HCT116 (cell line): ENCODE measurements around the gene SPACA6. TPM values are rescaled to one million over a fixed set of nuclear protein-coding genes. Genes with fewer than 3 reads are reported as not detected.

Source experiments
- ATAC-seq: fragments of 200-7000 bp; cut with Tn5 transposase; 2 replicates; pipeline ENCODE4 v1.9.1; 2020; ENCODE audit warnings: mild to moderate bottlenecking, moderate library complexity
- BruUV-seq: library from RNA; stranded (reverse); fragments of 400-500 nt; replicated peaks from 2 replicates; lab custom pipeline; 2021; lab: Mats Ljungman, UMichigan
- CTCF ChIA-PET: fragments of 300-600 bp; sonication (Branson Sonifier 250); formaldehyde crosslinking; loops from one replicate; lab custom pipeline; 2021; ENCODE audit warnings: antibody characterized with exemption; lab: Charles Lee
- POLR2A ChIA-PET: fragments of 300-600, 350-600 bp; sonication (Branson Sonifier 250); formaldehyde crosslinking; loops from one replicate; lab custom pipeline; 2021; ENCODE audit warnings: antibody characterized with exemption; lab: Charles Lee
- RAD21 ChIA-PET, 2 experiments: fragments of 300-600 bp; sonication (Branson Sonifier 250); formaldehyde crosslinking; loops; one replicate each; lab custom pipeline; 2023; ENCODE audit warnings: low total read pairs in 2 of 2; ENCODE audit not compliant: uncharacterized antibody in 2 of 2, unreplicated experiment in 2 of 2, low non-redundant PET in 1 of 2; lab: Charles Lee
- DNase-seq: peaks from one replicate; pipeline ENCODE4 v3.0.0-alpha.2; 2010; ENCODE audit warnings: low read depth, low spot score
- H2AFZ ChIP-seq: fragments of 200-600 bp; shearing (Covaris generic), sonication (generic); 2 replicates; pipeline ENCODE4 v1.6.1; 2017; ENCODE audit warnings: low read depth, mixed run types, mixed read lengths, antibody characterized with exemption, low read length; ENCODE audit not compliant: poor library complexity, severe bottlenecking
- H3K27ac ChIP-seq: 2 replicates; pipeline ENCODE4 v1.5.1; 2012; ENCODE audit warnings: low read depth, low read length
- H3K27me3 ChIP-seq: fragments of 200-600 bp; sonication (generic); 2 replicates; pipeline ENCODE4 v1.6.1; 2016; ENCODE audit warnings: mixed run types, low read length, mixed read lengths; ENCODE audit not compliant: insufficient read depth
- H3K36me3 ChIP-seq, 2 experiments: fragments of 200-500 bp in 1 of 2; fragments of 200-600 bp in 1 of 2; sonication (Bioruptor generic) in 1 of 2; sonication (generic) in 1 of 2; 2 replicates each; pipeline versions ENCODE4 v1.5.1 to v1.6.1; 2014 to 2016; ENCODE audit warnings: low read length in 2 of 2, inconsistent platforms in 1 of 2, mixed read lengths in 1 of 2, mixed run types in 1 of 2; ENCODE audit not compliant: insufficient read depth in 2 of 2, control insufficient read depth in 1 of 2
- H3K4me1 ChIP-seq, 2 experiments: fragments of 200-600 bp in 1 of 2; sonication (generic) in 1 of 2; 2 replicates each; pipeline versions ENCODE4 v1.5.1 to v1.6.1; 2012 to 2017; ENCODE audit warnings: low read length in 2 of 2, inconsistent platforms in 1 of 2, mild to moderate bottlenecking in 1 of 2, mixed read lengths in 1 of 2, mixed run types in 1 of 2, moderate library complexity in 1 of 2; ENCODE audit not compliant: insufficient read depth in 2 of 2, control insufficient read depth in 1 of 2
- H3K4me2 ChIP-seq: fragments of 200-600 bp; sonication (generic); 2 replicates; pipeline ENCODE4 v1.6.1; 2017; ENCODE audit warnings: mixed run types, low read length, mixed read lengths
- H3K4me3 ChIP-seq, 2 experiments: fragments of 200-600 bp in 1 of 2; sonication (generic) in 1 of 2; replicated peaks in 1 of 2; 2 replicates each; pipeline ENCODE4 v1.5.1; 2011 to 2016; ENCODE audit warnings: low read length in 2 of 2, control low read depth in 1 of 2, low read depth in 1 of 2, mild to moderate bottlenecking in 1 of 2, mixed read lengths in 1 of 2, mixed run types in 1 of 2
- H3K79me2 ChIP-seq: fragments of 200-600 bp; sonication (generic); 2 replicates; pipeline ENCODE4 v1.6.1; 2017; ENCODE audit warnings: mild to moderate bottlenecking, mixed run types, low read length, moderate library complexity, mixed read lengths; ENCODE audit not compliant: insufficient read depth
- H3K9ac ChIP-seq: fragments of 200-600 bp; sonication (generic); 2 replicates; pipeline ENCODE4 v1.6.1; 2016; ENCODE audit warnings: low read length, mixed read lengths
- H3K9me2 ChIP-seq: fragments of 200-600 bp; sonication (generic), shearing (Covaris generic); 2 replicates; pipeline ENCODE4 v1.6.1; 2017; ENCODE audit warnings: mixed run types, mild to moderate bottlenecking, moderate library complexity; ENCODE audit not compliant: insufficient read depth
- H3K9me3 ChIP-seq, 2 experiments: fragments of 200-500 bp in 1 of 2; fragments of 200-600 bp in 1 of 2; sonication (Bioruptor generic) in 1 of 2; sonication (generic) in 1 of 2; 2 replicates each; pipeline ENCODE4 v1.6.1; 2014 to 2017; ENCODE audit warnings: low read length in 2 of 2, mixed read lengths in 2 of 2, inconsistent platforms in 1 of 2, low read depth in 1 of 2, mild to moderate bottlenecking in 1 of 2, mixed run types in 1 of 2, moderate library complexity in 1 of 2; ENCODE audit not compliant: control insufficient read depth in 1 of 2, insufficient read depth in 1 of 2
- H4K20me1 ChIP-seq: fragments of 200-600 bp; sonication (generic), shearing (Covaris generic); 2 replicates; pipeline ENCODE4 v1.6.1; 2017; ENCODE audit warnings: mixed run types, mild to moderate bottlenecking, moderate library complexity; ENCODE audit not compliant: insufficient read depth
- ATF3 ChIP-seq: IDR thresholded peaks from 2 replicates; pipeline ENCODE4 v1.6.1; 2012
- CBX3 ChIP-seq: IDR thresholded peaks from 2 replicates; pipeline ENCODE4 v1.6.1; 2012; ENCODE audit warnings: low read depth
- CEBPB ChIP-seq: IDR thresholded peaks from 2 replicates; pipeline ENCODE4 v1.6.1; 2012; ENCODE audit warnings: low read depth
- EGR1 ChIP-seq: IDR thresholded peaks from 2 replicates; pipeline ENCODE4 v1.6.1; 2012; ENCODE audit warnings: low read depth
- EZH2 ChIP-seq: fragments of 200-600 bp; sonication (generic); IDR thresholded peaks from 2 replicates; pipeline ENCODE4 v1.6.1; 2017; ENCODE audit warnings: antibody characterized with exemption, mixed run types
- FOSL1 ChIP-seq: IDR thresholded peaks from 2 replicates; pipeline ENCODE4 v1.6.1; 2012; ENCODE audit warnings: low read depth
- JUND ChIP-seq: IDR thresholded peaks from 2 replicates; pipeline ENCODE4 v1.6.1; 2012
- MAX ChIP-seq: IDR thresholded peaks from 2 replicates; pipeline ENCODE4 v1.6.1; 2012
- SIN3A ChIP-seq: IDR thresholded peaks from 2 replicates; pipeline ENCODE4 v1.6.1; 2012; ENCODE audit warnings: low read depth
- SRF ChIP-seq: IDR thresholded peaks from 2 replicates; pipeline ENCODE4 v1.6.1; 2012; ENCODE audit warnings: low read depth
- TCF7L2 ChIP-seq: IDR thresholded peaks from 2 replicates; pipeline ENCODE4 v1.7.0; 2011; ENCODE audit warnings: borderline replicate concordance, inconsistent platforms; ENCODE audit not compliant: insufficient read depth, insufficient read length; ENCODE audit errors: extremely low read depth
- YY1 ChIP-seq: IDR thresholded peaks from 2 replicates; pipeline ENCODE4 v1.6.1; 2011; ENCODE audit warnings: low read length, low read depth, moderate library complexity, mild to moderate bottlenecking; ENCODE audit not compliant: insufficient replicate concordance; ENCODE audit errors: extremely low read depth
- ZBTB33 ChIP-seq: IDR thresholded peaks from 2 replicates; pipeline ENCODE4 v1.6.1; 2011; ENCODE audit warnings: mild to moderate bottlenecking, low read length, moderate library complexity; ENCODE audit not compliant: insufficient replicate concordance; ENCODE audit errors: extremely low read depth
- ZFX ChIP-seq: fragments of 450-650 bp; IDR thresholded peaks from 2 replicates; pipeline ENCODE4 v1.6.1; 2017
- ZNF274 ChIP-seq: fragments of 200-500 bp; sonication (Bioruptor generic); IDR thresholded peaks from 2 replicates; pipeline ENCODE4 v1.6.1; 2014; ENCODE audit warnings: mild to moderate bottlenecking, low read depth, low read length, inconsistent platforms
- intact Hi-C: fragments of 100-400 bp; cut with micrococcal nuclease; formaldehyde crosslinking; loops from 2 replicates; pipeline ENCODE4 v1.10.0; 2022
- total RNA-seq: library from RNA; stranded (reverse); gene quantifications from one replicate; pipeline ENCODE4 v1.2.1, GENCODE V29; 2021; ENCODE audit not compliant: unreplicated experiment

SPACA6 gene
- total RNA-seq, 1 experiment from 2014 or later, result 13.9 TPM

GRCh38 chr19:51702103-51702824 lies 9.1 kb downstream of the SPACA6 start:
- ATAC-seq (peak; percentile 24), DNase-seq (no peak)
- peaks cover 20 to 35% of the 10 kb centered on the region in 2 experiments; a peak in 3 of 4 replicates for H3K4me1 ChIP-seq
- no peaks in the 10 kb centered on the region for H3K9me2 ChIP-seq
- TF ChIP-seq CBX3, result no peak
- TF ChIP-seq MAX, result no peak
- TF ChIP-seq ZFX, result no peak
- no peak for TF ChIP-seq EGR1
- no peak for TF ChIP-seq SRF
- TF ChIP-seq SIN3A, result no peak
- TF ChIP-seq ZBTB33, result no peak
- TF ChIP-seq ZNF274, result no peak
- no peak for TF ChIP-seq ATF3
- no peak for TF ChIP-seq YY1
- TF ChIP-seq EZH2, result no peak
- TF ChIP-seq CEBPB, result no peak
- no peak for TF ChIP-seq JUND
- TF ChIP-seq TCF7L2, result no peak
- TF ChIP-seq FOSL1, result no peak
- ChIA-PET CTCF (interaction anchor here (1.4 to 2.2 kb wide), 2 partner anchors 45 to 75 kb away, joined by 3 to 13 read pairs; no protein-coding TSS in a partner anchor), POLR2A (no interaction called here), RAD21 (no interaction called here)
- peak overlapping the region; percentile 5; the same call in 1 of the 2 replicates for H3K4me2 ChIP-seq
- no peak overlapping the region for H3K4me3 ChIP-seq
- H3K36me3 ChIP-seq, result peaks cover 4 to 13% of the 10 kb centered on the region in 2 experiments; a peak in 2 of 4 replicates
- H3K9me3 ChIP-seq, result no peaks in the 10 kb centered on the region
- peak overlapping the region; percentile 92 for H3K27ac ChIP-seq
- H3K27me3 ChIP-seq, result no peaks in the 10 kb centered on the region
- intact Hi-C loops, result no loop called here
- BruUV-seq, result no TSS peak
- H3K9ac ChIP-seq, result no peak overlapping the region
- no peak overlapping the region for H2AFZ ChIP-seq
- no peaks in the 10 kb centered on the region for H4K20me1 ChIP-seq
- H3K79me2 ChIP-seq, result peaks cover 10% of the 10 kb centered on the region; the same call in 1 of the 2 replicates
